Fibroblast of mammary gland (primary cell): ENCODE data around the gene OXCT1.
A peak's percentile ranks its signal among the peaks of the same experiment; 100 is the strongest.

Experiments used
- DNase-seq: peaks from one replicate; pipeline ENCODE4 v3.0.0-alpha.2; 2010; ENCODE audit warnings: low read depth
- H3K4me3 ChIP-seq: 2 replicates; pipeline ENCODE4 v1.5.1; 2011; ENCODE audit warnings: low read depth, mild to moderate bottlenecking, low read length, moderate library complexity; ENCODE audit not compliant: control insufficient read depth
- CTCF ChIP-seq: conservative IDR thresholded peaks from 2 replicates; pipeline ENCODE4 v1.5.1; 2011; ENCODE audit warnings: low read depth, low read length, inconsistent platforms; ENCODE audit not compliant: control insufficient read depth, insufficient read depth

OXCT1 gene

GRCh38 chr5:41875121-41875520 is 4.9 kb upstream of the OXCT1 start:
- no peak for TF ChIP-seq CTCF
- no peak overlapping the region for H3K4me3 ChIP-seq
- DNase-seq = no peak

GRCh38 chr5:41874512-41875060 is 4.4 kb upstream of the OXCT1 start:
- no peak overlapping the region for H3K4me3 ChIP-seq
- no peak for TF ChIP-seq CTCF

GRCh38 chr5:41871852-41872251 is 1.6 kb upstream of the OXCT1 start:
- H3K4me3 ChIP-seq = no peak overlapping the region
- DNase-seq = peak; percentile 75
- no peak for TF ChIP-seq CTCF

More at GRCh38 chr5:41874512-41875060, 4.4 kb upstream of the OXCT1 start:
- no peak for DNase-seq

- H3K4me3 ChIP-seq = peak overlapping the region; percentile 90
- no peak for DNase-seq
- TF ChIP-seq CTCF = no peak
Observed at GRCh38 chr5:41870627-41871048, 413 bp upstream of the OXCT1 start.

- DNase-seq = peak; percentile 49
- TF ChIP-seq CTCF = no peak
- H3K4me3 ChIP-seq = peak overlapping the region; percentile 90
Observed at GRCh38 chr5:41869151-41869723, 988 bp downstream of the OXCT1 start.

GRCh38 chr5:41863871-41864486 is 6.2 kb downstream of the OXCT1 start:
- DNase-seq = peak; percentile 72
- no peak overlapping the region for H3K4me3 ChIP-seq
- no peak for TF ChIP-seq CTCF

- no peak for TF ChIP-seq CTCF
- DNase-seq = no peak
- H3K4me3 ChIP-seq = no peak overlapping the region
Observed at GRCh38 chr5:41858890-41859289, 11.3 kb downstream of the OXCT1 start.
